IMR-90 (cell line): Measurements from ENCODE around the gene ABCA7. TPM values are rescaled to one million over a fixed set of nuclear protein-coding genes. Genes with fewer than 3 reads are reported as not detected.

ENCODE experiments used
- ATAC-seq: fragments of 200-7000 bp; cut with Tn5 transposase; 2 replicates; pipeline ENCODE4 v1.9.1; 2020; ENCODE audit warnings: low read depth, mild to moderate bottlenecking, moderate library complexity
- BruUV-seq: library from RNA; stranded (reverse); fragments of 400-500 nt; replicated peaks from 2 replicates; lab custom pipeline; 2021; lab: Mats Ljungman, UMichigan
- CTCF ChIA-PET: fragments of 300-600 bp; formaldehyde crosslinking; extraction: SDS; loops from one replicate; lab custom pipeline; 2021; ENCODE audit warnings: antibody characterized with exemption; lab: Yijun Ruan, JAX
- POLR2A ChIA-PET: fragments of 300-600 bp; sonication (Branson Sonifier 250); formaldehyde crosslinking; loops from one replicate; lab custom pipeline; 2022; ENCODE audit warnings: antibody characterized with exemption; ENCODE audit not compliant: unreplicated experiment; lab: Charles Lee
- DNase-seq: peaks from one replicate; pipeline ENCODE4 v3.0.0; 2013
- H2AFZ ChIP-seq: replicated peaks from 2 replicates; pipeline ENCODE3; 2013; ENCODE audit warnings: low read length, mild to moderate bottlenecking; ENCODE audit not compliant: poor library complexity
- H2AK5ac ChIP-seq: 2 replicates; pipeline ENCODE4 v1.6.1; 2013; ENCODE audit warnings: low read depth, low read length, inconsistent platforms
- H2AK9ac ChIP-seq: replicated peaks from 2 replicates; pipeline ENCODE3; 2013; ENCODE audit warnings: mild to moderate bottlenecking, low read depth, low read length, moderate library complexity; ENCODE audit not compliant: poor library complexity
- H2BK120ac ChIP-seq: 2 replicates; pipeline ENCODE4 v1.6.1; 2013; ENCODE audit warnings: low read depth, low read length, inconsistent platforms
- H2BK15ac ChIP-seq: 3 replicates; pipeline ENCODE4 v1.6.1; 2013; ENCODE audit warnings: low read depth, low read length, inconsistent platforms
- H2BK20ac ChIP-seq: 2 replicates; pipeline ENCODE4 v1.6.1; 2013; ENCODE audit warnings: low read depth, mild to moderate bottlenecking, inconsistent platforms, low read length, moderate library complexity
- H2BK5ac ChIP-seq: 2 replicates; pipeline ENCODE4 v1.6.1; 2013; ENCODE audit warnings: mild to moderate bottlenecking, low read depth, low read length, inconsistent platforms; ENCODE audit not compliant: poor library complexity, severe bottlenecking
- H3K14ac ChIP-seq: replicated peaks from 2 replicates; pipeline ENCODE4 v1.6.1; 2013; ENCODE audit warnings: low read depth, low read length, inconsistent platforms
- H3K18ac ChIP-seq: 2 replicates; pipeline ENCODE4 v1.6.1; 2013; ENCODE audit warnings: low read depth, low read length, control low read depth
- H3K23ac ChIP-seq: 2 replicates; pipeline ENCODE4 v1.6.1; 2013; ENCODE audit warnings: low read depth, low read length, inconsistent platforms
- H3K27ac ChIP-seq: 2 replicates; pipeline ENCODE4 v1.5.1; 2013; ENCODE audit warnings: mild to moderate bottlenecking, control low read depth, low read length; ENCODE audit not compliant: insufficient read depth
- H3K27me3 ChIP-seq: 2 replicates; pipeline ENCODE4 v1.6.1; 2013; ENCODE audit warnings: low read length; ENCODE audit not compliant: control insufficient read depth, insufficient read depth
- H3K36me3 ChIP-seq: 2 replicates; pipeline ENCODE4 v1.6.1; 2013; ENCODE audit warnings: low read length, mixed read lengths; ENCODE audit not compliant: control insufficient read depth, insufficient read depth
- H3K4ac ChIP-seq: 2 replicates; pipeline ENCODE4 v1.6.1; 2013; ENCODE audit warnings: low read depth, low read length, inconsistent platforms
- H3K4me1 ChIP-seq: 2 replicates; pipeline ENCODE4 v1.6.1; 2013; ENCODE audit warnings: low read length, mixed read lengths; ENCODE audit not compliant: control insufficient read depth, insufficient read depth
- H3K4me2 ChIP-seq: 2 replicates; pipeline ENCODE4 v1.6.1; 2013; ENCODE audit warnings: low read depth, mild to moderate bottlenecking, control low read depth, low read length, moderate library complexity
- H3K4me3 ChIP-seq: 2 replicates; pipeline ENCODE4 v1.5.1; 2013; ENCODE audit warnings: low read depth, mild to moderate bottlenecking, control low read depth, low read length, moderate library complexity; ENCODE audit not compliant: insufficient read depth
- H3K56ac ChIP-seq: 2 replicates; pipeline ENCODE4 v1.6.1; 2013; ENCODE audit warnings: low read length, inconsistent platforms; ENCODE audit not compliant: insufficient read depth; ENCODE audit errors: extremely low read depth
- H3K79me1 ChIP-seq, 2 experiments: 2 replicates each; pipeline ENCODE4 v1.6.1; 2013; ENCODE audit warnings: low read length in 2 of 2, inconsistent platforms in 1 of 2, low read depth in 1 of 2
- H3K9ac ChIP-seq: 2 replicates; pipeline ENCODE4 v1.6.1; 2013; ENCODE audit warnings: low read depth, low read length, control low read depth
- H3K9me1 ChIP-seq: 2 replicates; pipeline ENCODE4 v1.6.1; 2013; ENCODE audit warnings: low read length, inconsistent platforms; ENCODE audit not compliant: insufficient read depth
- H3K9me3 ChIP-seq: 2 replicates; pipeline ENCODE4 v1.6.1; 2013; ENCODE audit warnings: low read length; ENCODE audit not compliant: control insufficient read depth, insufficient read depth
- H4K20me1 ChIP-seq: 2 replicates; pipeline ENCODE4 v1.6.1; 2013; ENCODE audit warnings: low read length, inconsistent platforms; ENCODE audit not compliant: insufficient read depth
- H4K5ac ChIP-seq: 2 replicates; pipeline ENCODE4 v1.6.1; 2013; ENCODE audit warnings: mild to moderate bottlenecking, low read depth, low read length, control low read depth
- H4K8ac ChIP-seq, 2 experiments: 2 replicates each; pipeline ENCODE4 v1.6.1; 2013; ENCODE audit warnings: low read depth in 2 of 2, low read length in 2 of 2, control low read depth in 1 of 2, inconsistent platforms in 1 of 2
- H4K91ac ChIP-seq: 2 replicates; pipeline ENCODE4 v1.6.1; 2013; ENCODE audit warnings: low read depth, low read length, inconsistent platforms; ENCODE audit not compliant: insufficient read depth
- CEBPB ChIP-seq: IDR thresholded peaks from 2 replicates; pipeline ENCODE4 v1.6.1; 2012; ENCODE audit warnings: low read depth, low read length, improper control_type of control experiment
- CHD1 ChIP-seq: IDR thresholded peaks from 2 replicates; pipeline ENCODE4 v1.6.1; 2012; ENCODE audit warnings: low read depth, low read length, improper control_type of control experiment
- CTCF ChIP-seq: conservative IDR thresholded peaks from 2 replicates; pipeline ENCODE4 v1.5.1; 2012; ENCODE audit warnings: mild to moderate bottlenecking, low read depth, low read length, improper control_type of control experiment
- RCOR1 ChIP-seq: IDR thresholded peaks from 2 replicates; pipeline ENCODE4 v1.6.1; 2012; ENCODE audit warnings: mild to moderate bottlenecking, low read length, improper control_type of control experiment; ENCODE audit not compliant: insufficient replicate concordance
- RFX5 ChIP-seq: IDR thresholded peaks from 2 replicates; pipeline ENCODE4 v1.8.0; 2012; ENCODE audit warnings: low read depth, mild to moderate bottlenecking, low read length, moderate library complexity
- SMC3 ChIP-seq: fragments of 150-350 bp; IDR thresholded peaks from 2 replicates; pipeline ENCODE4 v1.6.1; 2016; ENCODE audit warnings: low read depth, mild to moderate bottlenecking, antibody characterized with exemption, low read length, moderate library complexity
- WGBS, 2 experiments: methylation state at CpG; one replicate each; pipeline versions ENCODE4 v1.1.5 to v1.1.7; 2013; ENCODE audit warnings: missing lambda C conversion rate in 2 of 2; ENCODE audit not compliant: insufficient read length in 1 of 2; ENCODE audit errors: extremely low coverage in 2 of 2; 5-methylcytosine and 5-hydroxymethylcytosine counted together
- dilution Hi-C: fragments of 300-500 bp; cut with HindIII; formaldehyde crosslinking; loops from one replicate; pipeline ENCODE4 v1.14.3; 2018; ENCODE audit warnings: low sequenced_read_pairs; ENCODE audit not compliant: unreplicated experiment
- in situ Hi-C: fragments of 300-500 bp; cut with MboI; formaldehyde crosslinking; loops from 3 replicates; pipeline ENCODE4 v1.14.3; 2019; ENCODE audit warnings: low sequenced_read_pairs, inconsistent platforms, mixed read lengths
- intact Hi-C: fragments of 100-400 bp; cut with micrococcal nuclease; formaldehyde crosslinking; loops from 2 replicates; pipeline ENCODE4 v1.10.0; 2022
- polyA plus RNA-seq, 3 experiments: library from polyadenylated mRNA; depleted of rRNA; stranded (reverse); fragments of >200 nt; gene quantifications; 2 replicates each; pipeline ENCODE4 v1.2.3, GENCODE V29; 2012; ENCODE audit warnings: low replicate concordance in 1 of 3
- total RNA-seq: library from RNA; depleted of rRNA; stranded (reverse); fragments of >200 nt; gene quantifications from 2 replicates; pipeline ENCODE4 v1.2.3, GENCODE V29; 2012

Gene ABCA7
- total and polyA plus RNA-seq, 2 of the 4 experiments (the other 2 are of a cell fraction), result 0.36 to 3.3 TPM

- Histone ChIP-seq H4K8ac (no peak overlapping the region), H3K4me2 (no peak overlapping the region), H2AFZ (no peak overlapping the region), H3K14ac (no peak overlapping the region), H4K20me1 (peaks cover 19% of the 10 kb centered on the region), H4K91ac (no peak overlapping the region), H3K4me3 (no peak overlapping the region), H3K4me1 (peaks cover 9% of the 10 kb centered on the region), H3K23ac (no peak overlapping the region; the same call in 1 of the 2 replicates), H3K4ac (no peak overlapping the region), H3K9ac (no peak overlapping the region), H2BK20ac (no peak overlapping the region), H3K9me1 (no peaks in the 10 kb centered on the region), H4K5ac (no peak overlapping the region), H2BK15ac (no peak overlapping the region), H3K27ac (no peak overlapping the region), H3K27me3 (peaks cover 14% of the 10 kb centered on the region), H3K56ac (no peak overlapping the region), H2BK120ac (no peak overlapping the region), H3K36me3 (no peaks in the 10 kb centered on the region), H3K79me1 (peaks cover 0 to 8% of the 10 kb centered on the region in 2 experiments; a peak in 2 of 4 replicates), H2BK5ac (no peak overlapping the region), H3K9me3 (no peaks in the 10 kb centered on the region), H2AK5ac (no peak overlapping the region), H3K18ac (no peak overlapping the region), H2AK9ac (no peak overlapping the region)
- WGBS, 2 experiments, result 81% methylated on average over 18 of the region's 32 CpGs; no CpG with 5 or more reads in 1 of the 2 experiments
- dilution Hi-C loops (no loop called here), in situ Hi-C loops (no loop called here), intact Hi-C loops (no loop called here)
- ATAC-seq, result no peak
- DNase-seq, result no peak
- no TSS peak for BruUV-seq
- ChIA-PET POLR2A (no interaction called here), CTCF (no interaction called here)
- TF ChIP-seq RCOR1 (no peak), CTCF (no peak), CEBPB (no peak), CHD1 (no peak), SMC3 (no peak), RFX5 (no peak)
These were observed 35.6 kb upstream of the ABCA7 start for GRCh38 chr19:1004204-1004802.
